GM21423 (cell line): ENCODE measurements around the gene THBS3.
A peak's percentile ranks its signal among the peaks of the same experiment; 100 is the strongest.
"Not testable (repeated sequence)": the region's sequence is repeated elsewhere in the genome, so short reads cannot be mapped to it uniquely, and the experiment has no call there.

Experiments used
- ATAC-seq: cut with Tn5 transposase; IDR thresholded peaks from one replicate; pipeline ENCODE4 v1.9.1; 2021; ENCODE audit warnings: mild to moderate bottlenecking, moderate library complexity; ENCODE audit not compliant: unreplicated experiment

The THBS3 gene

DNA sequence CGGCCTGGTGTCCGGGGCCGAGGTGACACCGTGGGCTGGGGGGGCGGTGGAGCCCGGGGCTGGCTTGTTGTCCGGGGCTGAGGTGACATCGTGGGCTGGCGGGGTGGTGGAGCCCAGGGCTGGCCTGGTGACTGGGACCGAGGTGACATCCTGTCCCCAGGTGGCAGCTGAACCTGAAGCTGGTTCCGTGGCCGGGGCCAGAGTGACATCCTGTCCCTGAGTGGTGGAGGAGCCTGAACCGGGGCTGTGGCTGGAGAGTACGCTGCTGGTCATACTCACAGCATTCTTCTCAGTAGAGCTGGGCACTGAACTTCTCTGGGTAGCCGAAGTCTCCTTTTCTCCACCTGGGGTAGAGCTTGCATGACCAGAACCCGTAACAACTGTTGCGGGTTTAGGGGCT lies 15.8 kb downstream of the THBS3 start:
- ATAC-seq: no peak

DNA sequence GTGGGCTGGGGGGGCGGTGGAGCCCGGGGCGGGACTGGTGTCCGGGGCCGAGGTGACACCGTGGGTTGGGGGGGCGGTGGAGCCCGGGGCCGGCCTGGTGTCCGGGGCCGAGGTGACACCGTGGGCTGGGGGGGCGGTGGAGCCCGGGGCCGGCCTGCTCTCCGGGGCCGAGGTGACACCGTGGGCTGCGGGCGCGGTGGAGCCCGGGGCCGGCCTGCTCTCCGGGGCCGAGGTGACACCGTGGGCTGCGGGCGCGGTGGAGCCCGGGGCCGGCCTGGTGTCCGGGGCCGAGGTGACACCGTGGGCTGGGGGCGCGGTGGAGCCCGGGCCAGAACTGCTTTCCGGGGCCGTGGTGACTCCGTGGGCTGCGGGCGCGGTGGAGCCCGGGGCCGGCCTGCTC lies 17.8 kb downstream of the THBS3 start:
- not testable (repeated sequence) for ATAC-seq

DNA sequence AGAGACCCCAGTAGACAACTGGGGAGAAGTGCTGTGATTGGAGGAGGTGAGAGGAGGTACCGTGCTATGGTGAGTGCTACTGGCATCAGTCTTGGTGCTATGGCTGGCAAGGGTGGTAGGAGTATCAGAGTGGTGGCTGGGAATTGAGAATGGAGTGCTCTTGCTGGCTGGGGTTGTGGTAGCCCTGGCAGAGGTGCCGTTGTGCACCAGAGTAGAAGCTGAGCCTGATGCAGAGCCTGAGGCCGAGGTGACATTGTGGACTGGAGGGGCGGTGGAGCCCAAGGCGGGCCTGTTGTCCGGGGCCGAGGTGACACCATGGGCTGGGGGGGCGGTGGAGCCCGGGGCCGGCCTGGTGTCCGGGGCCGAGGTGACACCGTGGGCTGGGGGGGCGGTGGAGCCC lies 19.4 kb downstream of the THBS3 start:
- ATAC-seq: no peak

DNA sequence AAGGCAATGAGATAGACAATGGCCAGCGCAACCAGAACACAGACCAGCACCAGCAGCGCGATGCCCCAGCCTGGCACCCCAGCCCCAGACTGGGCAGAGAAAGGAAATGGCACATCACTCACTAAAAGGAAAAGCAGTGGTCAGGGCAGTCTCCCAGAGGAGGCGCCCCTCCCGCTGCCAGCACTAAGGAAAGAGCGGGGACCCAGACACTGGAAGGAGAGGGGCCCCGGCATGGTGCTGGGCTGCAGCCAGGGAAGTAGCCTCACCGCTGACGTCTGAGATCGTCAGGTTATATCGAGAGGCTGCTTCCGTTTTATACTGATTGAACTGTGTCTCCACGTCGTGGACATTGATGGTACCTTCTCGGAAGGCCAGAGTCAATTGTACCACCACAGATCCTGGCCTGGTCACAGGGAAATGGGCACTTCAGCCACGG lies 20.2 kb downstream of the THBS3 start:
- ATAC-seq: no peak

DNA sequence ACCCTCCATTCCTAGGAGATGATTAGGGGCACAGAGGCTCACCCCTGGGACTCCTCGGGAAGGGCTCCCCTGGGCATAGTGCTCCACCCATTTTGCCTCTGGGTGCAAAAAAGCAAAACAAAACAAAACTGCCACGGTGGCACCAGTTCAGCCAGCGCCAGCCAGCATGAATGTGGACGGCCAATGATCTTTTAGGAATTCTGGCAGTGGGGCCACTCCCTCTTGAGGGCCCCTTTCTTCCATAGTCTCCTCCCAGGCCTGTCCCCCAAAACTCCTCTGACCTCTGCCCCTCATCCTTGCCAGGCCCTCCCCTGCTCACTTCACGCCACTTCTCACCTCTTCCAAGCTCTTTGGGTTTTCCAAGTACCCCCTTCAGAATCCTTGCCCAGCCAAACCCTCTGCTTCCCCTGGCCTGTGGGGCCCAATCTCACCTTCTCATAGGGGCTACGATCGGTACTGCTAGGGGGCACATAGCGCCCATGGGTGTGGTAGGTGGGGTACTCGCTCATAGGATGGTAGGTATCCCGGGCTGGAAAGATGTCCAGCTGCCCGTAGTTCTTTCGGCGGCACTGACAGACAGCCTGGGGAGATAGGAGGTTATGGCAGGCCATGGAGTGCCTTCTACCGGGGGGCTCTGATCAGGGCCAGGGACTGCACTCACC lies 20.8 kb downstream of the THBS3 start:
- no peak for ATAC-seq

DNA sequence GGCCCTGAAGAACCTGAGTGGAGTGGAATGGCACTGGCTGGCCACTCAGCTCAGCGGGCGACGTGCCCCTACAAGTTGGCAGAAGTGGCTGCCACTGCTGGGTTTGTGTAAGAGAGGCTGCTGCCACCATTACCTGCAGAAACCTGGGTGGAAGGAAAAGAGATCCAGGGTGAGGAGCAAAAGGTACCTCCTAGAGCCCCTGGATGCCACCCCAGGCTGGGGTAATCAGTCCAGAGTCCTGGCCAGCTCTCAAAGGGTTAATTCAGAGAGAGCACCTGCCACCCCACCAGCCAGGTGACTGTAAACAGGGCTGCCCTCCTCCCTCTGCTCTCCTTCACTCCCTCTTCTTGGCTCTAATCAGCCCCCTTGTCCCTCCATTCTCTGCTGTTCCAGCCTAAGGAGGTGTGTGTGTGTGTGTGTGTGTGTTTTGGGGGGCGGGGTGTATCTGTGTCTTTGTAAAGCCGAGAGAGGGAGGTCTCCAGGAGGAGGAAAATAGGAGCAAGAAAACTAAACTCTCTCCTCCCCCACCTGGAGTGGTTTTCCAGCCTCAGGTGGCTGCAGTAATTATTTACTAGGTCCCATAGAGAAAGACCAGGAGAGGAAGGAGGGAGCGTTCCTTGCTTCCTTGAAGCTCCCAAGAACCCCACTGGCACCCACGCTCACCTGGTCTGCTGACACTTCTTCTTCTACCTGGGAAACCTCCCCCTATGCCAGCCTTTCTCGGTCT lies 21.5 kb downstream of the THBS3 start:
- no peak for ATAC-seq

DNA sequence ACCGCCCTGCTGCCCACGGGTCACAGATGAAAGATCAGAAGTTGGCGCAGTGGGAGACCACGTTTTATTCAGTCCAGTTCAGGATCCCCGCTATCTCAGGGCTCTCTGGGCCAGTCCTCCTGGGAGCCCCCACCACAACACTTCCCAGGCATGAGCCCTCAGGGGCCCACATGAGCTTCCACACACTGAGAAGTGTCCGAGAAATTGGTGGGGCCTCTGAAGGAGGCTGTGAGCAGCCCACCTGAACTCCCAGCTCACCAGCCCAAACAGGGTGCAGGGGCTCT lies 22.0 kb downstream of the THBS3 start:
- peak; percentile 23 for ATAC-seq

DNA sequence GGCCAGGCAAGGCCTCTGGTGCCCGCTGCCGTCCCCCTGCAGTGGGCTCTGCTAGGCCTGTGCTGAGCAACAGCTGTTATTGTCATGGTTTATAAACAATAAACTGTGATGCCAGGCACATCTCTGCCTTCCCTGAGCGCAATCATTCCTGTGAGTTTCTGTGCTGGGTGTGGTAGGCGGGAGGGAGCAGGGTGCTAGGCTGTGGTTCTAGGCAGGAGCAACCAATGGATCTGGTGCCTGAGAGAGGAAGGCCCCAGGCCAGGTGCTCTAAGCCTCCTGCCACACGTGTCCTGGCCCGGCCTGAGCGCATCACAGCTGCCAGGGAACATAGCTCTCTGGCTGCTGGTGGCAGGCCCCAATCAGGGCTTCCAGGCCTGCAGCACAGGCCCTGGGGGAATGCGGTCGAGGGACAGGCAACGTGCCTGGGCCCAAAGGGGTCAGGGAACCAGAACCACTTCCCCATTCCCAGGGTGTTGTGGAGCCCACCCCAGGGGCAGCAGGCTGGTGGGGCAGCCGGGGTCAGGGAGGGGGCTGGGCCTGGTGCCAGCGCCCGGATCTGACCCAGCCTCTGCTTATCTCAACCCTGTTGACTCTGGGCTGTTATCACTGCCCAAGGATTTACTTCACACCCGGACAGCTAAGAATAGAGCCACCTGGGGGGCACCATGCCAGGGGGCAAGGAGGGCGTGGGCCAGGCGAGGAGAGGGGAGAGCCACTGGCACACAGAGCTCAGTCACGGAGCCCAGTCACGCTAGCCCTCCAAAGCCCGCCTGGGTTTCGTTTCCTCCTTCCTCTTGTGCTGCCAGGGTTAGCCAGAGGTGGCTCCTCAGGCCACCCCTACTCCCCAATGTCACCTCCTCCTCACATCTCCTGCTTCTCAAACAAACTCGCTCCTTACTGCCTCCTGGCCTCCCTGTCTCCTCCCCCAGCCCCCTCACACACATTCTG lies 22.6 kb downstream of the THBS3 start:
- peak; percentile 76 for ATAC-seq

DNA sequence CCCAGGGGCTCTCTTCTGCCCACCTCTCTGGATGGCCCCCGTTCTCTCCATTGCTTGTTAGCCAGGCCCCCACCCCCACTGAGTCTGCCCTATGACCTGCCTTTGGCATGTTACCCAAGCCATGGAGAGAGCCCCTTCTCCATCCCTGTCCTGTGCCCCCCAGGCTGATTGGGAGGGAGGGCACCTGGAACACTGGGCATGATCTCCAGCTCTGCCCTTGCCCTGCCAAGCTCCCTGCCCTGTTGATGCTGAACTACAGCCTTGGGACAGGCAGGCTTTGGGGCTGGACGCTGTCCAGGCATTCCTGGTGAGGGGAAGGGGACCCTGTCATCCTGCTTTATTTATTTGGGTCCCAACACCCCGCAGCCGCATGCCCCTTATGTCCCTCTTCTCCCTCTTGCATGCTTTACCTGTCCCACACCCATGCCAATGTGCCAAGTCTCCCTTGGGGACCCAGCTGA lies 23.3 kb downstream of the THBS3 start:
- no peak for ATAC-seq

DNA sequence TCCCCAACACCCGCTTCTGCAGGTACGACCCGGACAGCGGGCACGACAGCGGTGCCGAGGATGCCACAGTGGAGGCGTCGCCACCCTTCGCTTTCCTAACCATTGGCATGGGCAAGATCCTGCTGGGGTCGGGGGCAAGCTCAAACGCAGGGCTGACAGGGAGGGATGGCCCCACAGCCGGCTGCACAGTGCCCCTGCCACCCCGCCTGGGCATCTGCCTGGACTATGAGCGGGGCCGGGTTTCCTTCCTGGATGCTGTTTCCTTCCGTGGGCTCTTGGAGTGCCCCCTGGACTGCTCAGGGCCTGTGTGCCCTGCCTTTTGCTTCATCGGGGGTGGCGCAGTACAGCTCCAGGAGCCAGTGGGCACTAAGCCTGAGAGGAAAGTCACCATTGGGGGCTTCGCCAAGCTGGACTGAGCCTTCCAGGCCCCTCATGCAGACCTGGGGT lies 23.9 kb downstream of the THBS3 start:
- ATAC-seq: no peak

DNA sequence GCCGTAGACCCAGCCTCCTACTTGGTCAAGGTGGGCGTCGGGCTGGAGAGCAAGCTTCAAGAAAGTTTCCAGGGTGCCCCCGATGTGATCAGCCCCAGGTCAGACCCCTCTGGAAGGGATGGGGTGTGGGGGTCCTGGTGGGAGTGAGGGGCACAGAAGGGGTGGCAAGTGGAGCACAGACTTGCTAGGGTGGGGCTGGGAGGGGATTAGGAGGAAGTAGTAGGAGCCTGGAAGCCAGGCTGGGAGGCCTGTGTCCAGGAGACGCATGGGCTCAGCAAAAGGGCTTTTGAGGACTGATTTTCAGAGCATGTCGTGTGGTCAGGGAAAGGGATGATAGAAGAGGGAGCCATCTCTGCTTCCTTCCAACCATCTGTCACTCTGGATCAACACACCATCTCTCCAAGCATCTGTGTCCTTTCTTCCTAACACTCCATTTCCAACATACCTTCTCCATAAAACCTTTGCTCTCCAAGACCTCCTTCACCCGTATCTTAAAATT lies 25.6 kb downstream of the THBS3 start:
- no peak for ATAC-seq

DNA sequence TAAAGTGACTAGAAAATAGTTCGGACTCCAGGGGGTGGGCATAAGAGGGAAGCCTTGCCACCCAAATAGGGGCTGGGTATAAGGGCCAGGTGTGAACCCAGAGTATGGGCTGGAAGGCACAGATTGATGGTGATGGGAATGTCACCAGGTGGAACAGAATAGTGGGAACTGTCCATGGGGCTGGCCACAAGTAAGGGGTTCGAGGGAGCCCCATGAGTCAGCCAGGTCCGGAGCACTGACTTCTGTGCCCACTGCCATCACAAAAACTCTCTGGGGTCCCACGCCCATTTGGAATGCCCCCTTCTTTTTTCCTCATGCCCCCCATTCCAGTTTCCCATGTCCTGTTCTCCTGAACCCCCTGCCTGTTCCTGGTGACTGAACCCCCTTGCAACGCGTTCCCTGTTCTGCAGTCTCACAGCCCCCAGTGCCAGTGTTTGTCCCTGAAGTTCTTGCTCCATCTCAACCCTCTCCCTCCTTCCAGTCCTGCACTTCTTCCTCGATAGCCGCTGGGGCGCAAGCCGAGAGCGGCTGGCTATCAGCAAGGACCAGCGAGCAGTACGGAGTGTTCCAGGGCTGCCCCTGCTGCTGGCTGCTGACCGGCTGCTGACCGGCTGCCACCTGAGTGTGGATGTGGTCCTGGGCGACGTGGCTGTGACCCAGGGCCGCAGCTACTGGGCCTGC lies 26.2 kb downstream of the THBS3 start:
- no peak for ATAC-seq

DNA sequence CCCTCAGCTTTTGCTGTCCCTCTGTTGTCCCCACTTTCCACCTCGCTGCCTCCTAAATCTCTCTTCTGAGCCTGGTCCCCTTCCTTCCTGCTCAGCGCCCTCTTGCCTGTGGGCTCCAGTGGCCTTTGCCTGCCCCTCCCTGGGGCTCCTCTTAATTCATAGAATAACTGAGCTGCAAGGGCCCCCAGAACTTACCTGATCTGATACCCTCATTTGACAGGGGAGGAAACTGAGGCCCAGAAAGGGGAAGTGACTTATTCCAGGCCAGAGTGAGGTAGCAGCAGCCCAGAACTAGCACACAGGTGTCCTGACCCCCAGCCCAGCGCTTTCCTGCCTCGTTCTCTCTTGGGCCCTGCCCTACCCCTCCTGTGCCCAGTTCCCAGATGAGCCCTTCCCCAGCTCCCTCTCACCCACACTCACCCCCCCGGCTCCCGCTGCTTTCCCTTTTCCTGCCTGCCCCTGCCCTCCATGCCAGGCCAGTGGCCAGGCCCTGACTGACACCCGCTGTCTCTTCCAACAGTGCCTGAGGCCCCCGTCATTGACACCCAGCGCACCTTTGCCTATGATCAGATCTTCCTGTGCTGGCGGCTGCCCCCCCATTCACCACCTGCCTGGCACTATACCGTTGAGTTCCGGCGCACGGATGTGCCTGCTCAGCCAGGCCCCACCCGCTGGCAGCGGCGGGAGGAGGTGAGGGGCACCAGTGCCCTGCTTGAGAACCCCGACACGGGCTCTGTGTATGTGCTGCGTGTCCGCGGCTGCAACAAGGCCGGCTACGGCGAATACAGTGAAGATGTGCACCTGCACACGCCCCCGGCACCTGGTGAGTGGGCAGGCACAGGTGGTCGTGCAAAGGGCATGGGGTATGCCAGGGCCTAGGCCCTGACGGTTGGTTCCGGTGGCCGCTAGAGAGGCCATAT lies 28.3 kb downstream of the THBS3 start:
- ATAC-seq: no peak

DNA sequence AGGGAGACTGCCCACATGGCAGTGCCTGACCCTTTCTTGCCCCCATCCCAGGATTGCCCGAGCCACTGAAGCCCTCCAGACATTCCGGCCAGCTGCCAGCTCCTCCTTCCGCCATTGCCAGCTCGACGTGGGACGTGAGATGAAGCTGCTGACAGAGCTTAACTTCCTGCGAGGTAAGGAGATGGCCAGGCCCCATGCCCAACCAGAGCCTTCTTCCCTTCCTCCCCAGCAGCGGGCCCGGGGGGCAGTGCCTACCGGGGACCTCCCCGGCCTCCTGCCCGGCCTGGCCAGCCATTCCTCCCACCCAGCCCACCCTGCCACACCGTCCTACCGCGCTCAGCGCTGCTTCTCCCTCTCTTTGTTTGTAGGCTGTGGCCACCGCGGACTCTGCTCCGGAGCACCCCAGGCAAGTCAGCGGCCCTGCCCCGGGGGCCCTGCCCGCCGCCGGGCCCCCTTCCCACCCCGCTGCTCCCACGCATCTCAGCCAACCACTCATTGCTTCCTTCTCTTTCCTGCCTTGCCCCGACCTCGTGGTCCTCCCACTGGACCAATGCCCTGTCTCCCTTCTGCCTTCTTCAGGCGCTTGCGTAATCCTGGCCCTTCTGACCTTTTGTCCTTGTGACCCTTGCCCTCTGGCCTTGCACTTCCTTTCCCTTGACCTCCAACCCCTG lies 29.1 kb downstream of the THBS3 start:
- ATAC-seq: no peak

DNA sequence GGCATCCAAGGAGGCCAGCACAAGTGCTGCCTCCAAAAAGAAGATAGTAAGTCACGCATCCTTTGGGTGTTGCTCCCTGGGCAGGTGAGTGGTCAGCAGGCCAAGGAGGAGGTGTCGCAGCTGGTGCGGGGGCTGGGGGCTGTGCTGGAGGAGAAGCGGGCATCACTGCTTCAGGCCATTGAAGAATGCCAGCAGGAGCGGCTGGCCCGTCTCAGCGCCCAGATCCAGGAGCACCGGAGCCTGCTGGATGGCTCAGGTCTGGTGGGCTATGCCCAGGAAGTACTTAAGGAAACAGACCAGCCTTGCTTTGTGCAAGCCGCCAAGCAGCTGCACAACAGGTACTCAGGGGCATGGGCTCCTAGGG lies 29.8 kb downstream of the THBS3 start:
- no peak for ATAC-seq

DNA sequence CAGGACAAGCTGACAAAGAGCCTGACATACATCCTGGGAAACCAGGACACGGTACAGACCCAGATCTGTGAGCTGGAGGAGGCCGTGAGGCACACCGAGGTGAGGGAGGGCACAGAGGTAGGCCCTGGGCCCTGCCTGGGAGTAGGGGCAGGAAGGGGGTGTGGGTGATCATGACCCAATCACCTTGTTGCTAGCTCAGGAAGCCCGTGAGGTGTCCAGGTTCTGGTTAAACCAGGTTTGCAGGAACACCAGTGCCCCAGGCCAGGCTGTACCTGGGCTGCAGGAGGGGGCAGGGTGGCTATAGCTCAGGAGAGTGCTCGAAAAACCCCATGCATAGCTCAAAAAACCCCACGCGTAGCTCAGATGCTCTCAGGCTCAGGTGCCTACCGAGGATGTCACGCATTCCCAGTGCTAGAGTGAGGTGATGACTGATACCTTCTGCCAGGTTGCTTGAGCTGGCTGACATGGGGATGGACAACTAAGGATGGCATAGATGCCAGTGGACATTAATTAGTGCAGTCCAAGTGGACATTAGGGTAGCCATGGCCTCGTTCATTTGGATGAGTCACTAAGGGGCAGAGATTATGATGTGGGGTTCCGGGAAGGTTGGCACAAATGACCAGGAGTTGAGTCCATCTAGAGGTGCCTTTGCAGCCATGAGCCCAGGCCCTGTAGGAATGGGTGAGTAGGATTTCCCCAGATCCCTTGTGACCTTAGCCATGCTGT lies 30.3 kb downstream of the THBS3 start:
- ATAC-seq: no peak

DNA sequence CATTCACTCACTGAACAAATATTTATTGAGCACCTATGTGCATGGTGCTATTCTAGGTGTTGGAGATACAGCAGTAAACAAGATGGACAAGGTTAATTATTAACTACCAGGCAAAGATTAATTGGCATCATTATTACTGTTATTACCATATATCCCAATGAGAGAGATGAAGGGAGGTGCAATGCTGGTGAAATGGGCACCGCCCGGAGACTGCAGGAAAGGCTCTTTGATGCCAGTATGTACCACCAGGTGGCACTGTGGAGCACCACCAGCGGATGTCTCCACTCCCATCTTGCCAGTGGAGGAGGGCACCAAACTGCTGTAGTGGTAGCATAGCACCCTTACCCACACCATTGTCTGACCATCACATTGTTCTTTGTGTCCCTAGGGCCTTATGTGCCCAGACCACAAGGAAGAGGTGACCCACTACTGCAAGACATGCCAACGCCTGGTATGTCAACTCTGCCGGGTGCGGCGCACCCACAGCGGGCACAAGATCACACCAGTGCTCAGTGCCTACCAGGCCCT lies 31.1 kb downstream of the THBS3 start:
- no peak for ATAC-seq

DNA sequence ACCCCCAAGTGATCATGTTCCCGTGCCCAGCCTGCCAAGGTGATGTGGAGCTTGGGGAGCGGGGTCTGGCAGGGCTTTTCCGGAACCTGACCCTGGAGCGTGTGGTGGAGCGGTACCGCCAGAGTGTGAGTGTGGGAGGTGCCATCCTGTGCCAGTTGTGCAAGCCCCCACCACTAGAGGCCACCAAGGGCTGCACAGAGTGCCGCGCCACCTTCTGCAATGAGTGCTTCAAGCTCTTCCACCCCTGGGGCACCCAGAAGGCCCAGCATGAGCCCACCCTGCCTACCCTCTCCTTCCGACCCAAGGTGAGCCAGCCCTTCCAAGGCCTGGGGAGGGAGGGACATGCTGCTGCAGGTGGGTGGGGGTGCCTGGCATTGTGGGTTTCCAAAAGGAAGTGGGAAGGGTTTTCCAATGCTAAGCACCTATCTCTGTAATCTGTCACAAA lies 31.7 kb downstream of the THBS3 start:
- no peak for ATAC-seq
